GM18520 (cell line): ENCODE results near the gene KCNK6.
"Not testable (repeated sequence)": the region's sequence is repeated elsewhere in the genome, so short reads cannot be mapped to it uniquely, and the experiment has no call there.

Source experiments
- ATAC-seq: cut with Tn5 transposase; IDR thresholded peaks from one replicate; pipeline ENCODE4 v1.9.1; 2021; ENCODE audit not compliant: unreplicated experiment

The KCNK6 gene

DNA sequence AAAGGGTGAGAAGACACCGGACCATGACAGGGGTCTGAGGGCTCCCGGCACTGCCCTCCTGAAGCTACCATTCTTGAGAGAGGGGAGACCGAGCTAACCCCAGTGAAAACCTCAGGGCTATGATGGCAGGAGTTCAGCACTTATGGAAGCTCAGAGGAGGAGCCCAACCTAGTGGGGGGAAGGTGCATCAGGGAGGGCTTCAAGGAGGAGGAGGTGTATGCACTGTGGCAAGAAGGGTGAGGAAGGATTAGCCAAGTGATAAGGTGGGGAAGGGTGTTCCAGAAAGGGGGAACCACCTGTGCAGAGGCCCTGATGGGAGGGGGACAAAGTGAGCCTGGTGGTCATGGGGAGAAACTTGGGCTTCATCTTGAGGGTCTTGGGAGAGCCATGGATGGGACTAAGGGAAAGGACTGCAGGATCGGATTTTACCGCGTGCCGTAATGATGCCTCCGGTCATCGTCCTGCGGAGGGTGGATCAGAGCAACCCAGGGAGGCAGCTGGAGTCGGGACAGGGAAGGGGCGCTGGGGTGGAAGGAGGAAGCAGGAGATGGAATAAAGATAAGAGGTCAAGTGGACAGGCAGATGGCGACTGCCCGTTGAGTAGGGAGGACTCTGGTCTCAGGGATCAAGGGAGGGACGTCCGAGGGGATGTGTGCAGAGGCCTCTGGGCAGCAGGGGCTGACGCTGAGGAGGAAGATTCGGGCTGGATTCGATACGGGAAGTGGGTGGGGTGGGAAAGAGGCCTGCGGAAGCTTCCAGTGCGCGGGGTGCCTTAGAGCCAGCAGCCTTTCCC lies 41.4 kb downstream of the KCNK6 start:
- no peak for ATAC-seq

DNA sequence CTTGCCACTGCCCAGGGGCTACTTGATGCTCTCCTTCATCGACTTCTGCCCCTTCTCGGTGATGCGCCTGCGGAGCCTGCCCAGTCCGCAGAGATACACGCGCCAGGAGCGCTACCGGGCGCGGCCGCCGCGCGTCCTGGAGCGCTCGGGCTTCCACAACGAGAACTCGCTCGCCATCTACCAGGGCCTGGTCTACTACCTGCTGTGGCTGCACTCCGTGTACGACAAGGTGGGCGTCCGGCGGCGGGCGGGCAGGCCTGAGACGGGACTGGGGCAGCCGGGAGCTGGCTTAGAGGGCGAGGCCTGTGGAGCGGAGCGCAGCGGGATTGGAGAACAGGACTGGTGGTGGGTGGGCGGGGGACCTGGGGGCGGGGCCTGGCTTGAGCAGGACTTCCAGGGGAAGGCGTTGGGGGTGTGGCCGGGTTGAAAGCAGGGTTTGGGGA lies 42.0 kb downstream of the KCNK6 start:
- ATAC-seq, result no peak

DNA sequence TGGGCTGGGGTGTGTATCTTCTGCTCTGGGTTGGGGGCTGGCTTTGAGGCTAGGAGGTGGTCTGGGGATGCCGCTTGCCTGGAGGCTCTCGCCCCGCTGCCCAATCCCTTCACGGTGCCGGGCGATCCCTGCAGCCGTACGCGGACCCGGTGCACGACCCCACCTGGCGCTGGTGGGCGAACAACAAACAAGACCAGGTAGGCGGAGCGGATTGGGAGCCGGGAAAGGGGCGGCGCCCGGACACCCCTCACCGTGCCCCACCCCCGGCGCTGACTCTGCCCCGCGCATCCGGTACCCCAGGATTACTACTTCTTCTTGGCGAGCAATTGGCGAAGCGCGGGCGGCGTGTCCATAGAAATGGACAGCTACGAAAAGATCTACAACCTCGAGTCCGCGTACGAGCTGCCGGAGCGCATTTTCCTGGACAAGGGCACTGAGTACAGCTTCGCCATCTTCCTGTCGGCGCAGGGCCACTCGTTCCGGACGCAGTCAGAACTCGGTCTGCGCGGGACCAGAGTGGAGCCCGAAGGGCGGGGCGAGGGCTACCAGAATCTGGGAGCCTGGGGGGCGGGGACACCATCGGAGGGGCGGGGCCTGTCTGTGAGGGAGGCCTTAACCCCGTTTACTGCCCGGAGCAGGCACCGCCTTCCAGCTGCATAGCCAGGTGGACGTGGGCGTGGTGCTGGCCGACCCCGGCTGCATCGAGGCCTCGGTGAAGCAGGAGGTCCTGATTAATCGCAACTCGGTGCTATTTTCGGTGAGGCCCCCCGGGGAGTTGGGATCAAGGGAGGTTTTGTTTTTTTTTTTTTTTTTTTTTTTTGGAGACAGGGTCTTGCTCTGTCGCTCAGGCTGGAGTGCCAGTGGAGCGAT lies 42.7 kb downstream of the KCNK6 start:
- ATAC-seq, result no peak

GRCh38 chr19:38362946-38363688 lies 43.5 kb downstream of the KCNK6 start:
- not testable (repeated sequence) for ATAC-seq

DNA sequence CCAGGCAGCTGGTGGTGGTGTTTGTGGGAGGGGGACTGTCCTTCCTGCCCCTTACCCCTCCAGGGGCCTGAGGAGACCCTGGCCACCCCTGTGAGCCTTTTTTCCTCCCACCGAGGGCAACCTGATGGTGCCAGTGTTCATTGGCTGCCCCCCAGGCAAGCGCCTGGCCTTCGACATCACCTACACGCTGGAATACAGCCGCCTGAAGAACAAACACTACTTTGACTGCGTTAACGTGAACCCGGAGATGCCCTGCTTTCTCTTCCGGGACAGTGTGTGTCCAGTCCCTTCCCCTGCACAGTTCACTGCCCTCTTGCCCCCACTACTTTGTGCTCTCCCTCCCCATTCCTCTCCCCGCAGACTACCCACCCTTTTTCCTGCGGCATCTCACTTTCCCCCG lies 47.4 kb downstream of the KCNK6 start:
- ATAC-seq, result no peak

DNA sequence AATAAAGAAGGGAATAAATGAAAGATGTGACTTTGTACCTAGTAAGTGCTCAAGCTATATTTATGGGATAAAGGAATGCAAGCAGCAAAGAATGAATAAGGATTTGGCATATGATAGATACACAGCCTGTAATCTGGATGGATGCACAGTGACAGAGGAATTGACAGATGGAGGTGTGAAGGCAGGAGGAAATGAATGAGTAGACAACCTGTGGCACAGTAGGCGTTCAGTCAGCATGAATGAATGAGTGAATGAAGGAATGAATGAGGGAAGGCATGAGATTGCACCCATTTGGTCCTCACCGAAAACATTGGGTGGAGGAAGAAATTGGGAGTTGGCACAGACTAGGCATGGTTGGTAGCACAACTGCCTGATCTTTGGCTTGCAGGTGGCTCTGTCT lies 49.9 kb downstream of the KCNK6 start:
- no peak for ATAC-seq

DNA sequence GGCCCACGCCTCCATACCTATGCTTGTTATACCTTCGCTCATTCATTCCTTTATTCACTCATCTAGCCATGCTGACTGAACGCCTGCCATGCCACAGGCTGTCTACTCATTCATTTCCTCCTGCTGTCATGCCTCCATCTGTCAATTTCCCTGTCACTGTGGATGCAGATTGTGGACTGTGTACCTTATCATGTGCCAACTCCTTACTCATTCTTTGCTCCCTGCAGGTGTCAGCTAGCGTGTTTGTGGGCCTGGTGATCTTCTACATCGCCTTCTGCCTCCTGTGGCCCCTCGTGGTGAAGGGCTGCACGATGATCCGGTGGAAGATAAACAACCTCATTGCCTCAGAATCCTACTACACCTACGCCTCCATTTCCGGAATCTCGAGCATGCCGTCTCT lies 50.7 kb downstream of the KCNK6 start:
- no peak for ATAC-seq

- no peak for ATAC-seq
These were observed 51.4 kb downstream of the KCNK6 start for GRCh38 chr19:38371081-38371480.

DNA sequence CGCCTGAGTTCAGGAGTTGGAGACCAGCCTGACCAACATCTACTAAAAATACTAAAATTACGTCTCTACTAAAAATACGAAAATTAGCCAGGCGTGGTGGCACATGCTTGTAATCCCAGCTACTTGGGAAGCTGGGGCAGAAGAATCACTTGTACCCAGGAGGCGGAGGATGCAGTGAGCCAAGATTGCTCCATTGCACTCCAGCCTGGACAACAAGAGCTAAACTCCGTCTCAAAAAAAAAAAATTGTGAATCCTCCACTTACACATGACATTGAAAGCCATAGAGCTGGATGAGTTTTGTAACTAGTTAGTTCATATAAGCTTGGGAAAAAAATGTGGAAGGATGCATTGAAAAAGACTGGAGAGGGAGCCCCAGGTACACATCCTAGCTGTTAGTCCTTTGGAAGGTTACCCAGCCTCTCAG lies 54.3 kb downstream of the KCNK6 start:
- ATAC-seq, result no peak

DNA sequence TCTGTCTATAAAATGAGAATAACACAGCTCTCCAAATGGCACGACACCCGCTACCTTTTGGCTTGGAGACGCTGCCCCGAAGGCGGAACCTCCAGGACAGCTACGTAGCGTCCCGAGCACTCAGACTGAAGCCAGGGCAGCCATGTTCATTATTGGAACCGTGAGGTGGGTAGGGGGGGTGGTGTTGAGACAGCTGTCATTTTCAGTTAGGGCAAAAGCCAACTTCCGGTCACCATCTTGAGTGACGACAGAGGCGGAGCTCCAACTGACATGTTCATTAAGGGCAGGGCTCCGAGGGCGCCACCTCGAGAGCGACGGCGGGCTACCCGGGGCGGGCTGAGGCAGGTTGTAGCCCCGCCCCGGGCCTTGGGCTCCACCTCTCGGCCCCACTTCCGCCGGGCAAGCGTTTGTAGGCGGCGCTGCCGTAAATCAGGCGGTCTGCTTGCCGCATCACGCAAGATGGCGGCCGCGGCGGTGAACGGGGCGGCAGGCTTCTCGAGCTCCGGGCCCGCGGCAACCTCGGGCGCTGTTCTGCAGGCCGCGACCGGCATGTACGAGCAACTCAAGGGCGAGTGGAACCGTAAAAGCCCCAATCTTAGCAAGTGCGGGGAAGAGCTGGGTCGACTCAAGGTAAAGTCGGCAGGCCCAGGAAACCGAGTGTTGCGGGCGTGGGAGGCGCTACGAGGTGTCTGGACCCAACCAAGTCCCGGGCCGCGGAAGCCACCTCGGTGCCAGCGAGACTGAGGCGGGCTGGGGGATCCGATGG lies 54.9 kb downstream of the KCNK6 start, which contains the start of gene PSMD8:
PSMD8 (plus strand) TSS at position 240 of the 766 bp plus-strand sequence; CDS start at position 271, 31 bp downstream.
- ATAC-seq, result peak; percentile 96

DNA sequence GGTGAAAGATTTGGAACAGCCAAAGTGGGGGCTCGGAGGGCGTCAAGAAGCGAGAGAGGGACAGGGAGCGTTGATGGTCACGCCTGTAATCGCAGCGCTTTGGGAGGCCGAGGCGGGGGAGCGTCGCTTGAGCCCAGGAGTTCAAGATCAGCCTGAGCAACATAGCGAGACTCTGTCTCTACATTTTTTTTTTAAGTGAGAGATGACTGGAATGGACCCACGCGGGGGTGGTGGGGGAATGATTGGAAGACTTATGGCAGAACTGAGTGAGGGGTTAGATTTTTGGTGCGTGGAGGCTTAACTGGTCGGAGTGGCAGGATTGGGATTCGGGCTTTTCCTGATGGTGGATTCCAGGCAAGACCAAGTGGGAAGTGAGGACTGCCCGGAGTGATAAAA lies 55.5 kb downstream of the KCNK6 start:
- ATAC-seq, result no peak

DNA sequence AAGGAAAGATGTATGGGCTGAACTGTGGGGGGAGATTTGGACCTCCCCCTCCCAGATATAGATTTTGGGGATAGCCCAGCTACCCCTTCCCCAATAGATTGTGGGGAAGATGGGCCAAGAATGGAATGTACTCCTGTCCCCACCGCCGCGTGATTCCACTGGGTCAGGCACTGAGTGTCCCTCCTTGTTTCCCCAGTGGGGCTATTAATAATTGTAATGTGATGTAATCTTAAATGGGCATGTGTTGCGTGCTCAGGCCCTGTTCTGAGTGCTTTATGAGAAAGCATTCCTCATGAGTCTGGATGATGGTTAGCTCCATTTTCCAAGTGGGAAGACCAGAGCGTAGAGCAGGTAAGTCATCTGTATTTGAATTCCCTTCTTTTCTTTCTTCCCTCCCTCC lies 56.1 kb downstream of the KCNK6 start:
- no peak for ATAC-seq

DNA sequence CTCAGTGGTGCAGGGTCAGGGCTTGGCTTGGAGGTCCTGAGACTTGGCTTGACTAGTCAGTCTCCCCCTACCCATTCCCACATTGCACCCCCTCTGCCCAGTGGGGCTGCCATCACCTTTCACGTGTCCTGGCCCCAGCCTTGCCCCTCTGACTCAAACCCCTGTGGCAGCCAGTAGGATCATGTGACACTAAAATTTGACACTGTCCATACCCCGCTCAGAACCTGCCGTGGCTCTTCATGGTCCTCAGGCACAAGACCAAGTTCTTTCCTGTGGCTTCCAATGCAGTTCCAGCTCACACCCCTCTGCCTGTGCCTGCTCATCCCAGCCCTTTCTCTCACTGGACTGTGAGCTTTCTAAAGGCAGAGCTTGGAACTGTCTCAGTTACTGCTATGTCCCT lies 56.9 kb downstream of the KCNK6 start:
- ATAC-seq, result no peak

DNA sequence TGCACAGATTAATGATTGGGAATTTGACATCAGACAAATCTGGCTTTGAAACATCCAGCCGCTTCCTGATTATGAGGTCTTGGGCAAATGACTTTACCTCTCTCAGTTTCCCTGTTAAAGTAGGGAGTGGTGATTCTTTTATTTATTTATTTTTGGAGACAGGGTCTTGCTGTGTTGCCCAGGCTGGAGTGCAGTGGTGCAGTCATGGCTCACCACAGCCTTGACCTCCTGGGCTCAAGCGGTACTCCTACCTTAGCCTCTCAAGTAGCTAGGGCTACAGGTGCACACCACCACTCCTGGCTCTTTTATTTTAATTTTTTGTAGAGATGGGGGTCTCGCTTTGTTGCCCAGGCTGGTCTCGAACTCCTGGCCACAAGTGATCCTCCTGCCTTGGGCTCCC lies 57.4 kb downstream of the KCNK6 start:
- ATAC-seq, result no peak

GRCh38 chr19:38378866-38379265 lies 59.2 kb downstream of the KCNK6 start:
- no peak for ATAC-seq

DNA sequence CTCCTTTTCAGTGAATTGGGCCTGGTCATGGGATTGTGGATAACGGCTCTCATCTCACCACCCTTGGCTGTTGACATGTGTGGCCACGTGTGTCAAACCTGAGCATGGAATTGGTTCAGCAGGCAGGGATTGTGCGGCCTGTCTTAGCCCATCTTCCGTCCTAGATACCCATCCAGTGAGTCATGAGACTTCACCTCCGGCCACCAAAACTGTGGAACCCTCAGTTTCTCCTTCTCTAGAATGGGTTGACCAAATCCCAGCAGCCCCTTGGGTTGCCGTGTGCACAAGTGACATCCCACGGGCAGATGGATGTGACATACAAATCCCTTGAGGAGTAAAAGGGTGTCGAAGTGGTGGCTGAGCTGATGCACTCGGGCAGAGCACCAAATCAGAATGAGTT lies 61.5 kb downstream of the KCNK6 start:
- ATAC-seq, result no peak
